Epithelial cell of prostate (primary cell): ENCODE results near the gene MCM9.

ENCODE experiments used
- DNase-seq: peaks from one replicate; pipeline ENCODE4 v3.0.0-alpha.2; 2011; ENCODE audit warnings: low read depth, low spot score
- H3K27ac ChIP-seq: fragments of 450-650 bp; 2 replicates; pipeline ENCODE4 v1.5.1; 2017; ENCODE audit warnings: mild to moderate bottlenecking

Gene MCM9

DNA sequence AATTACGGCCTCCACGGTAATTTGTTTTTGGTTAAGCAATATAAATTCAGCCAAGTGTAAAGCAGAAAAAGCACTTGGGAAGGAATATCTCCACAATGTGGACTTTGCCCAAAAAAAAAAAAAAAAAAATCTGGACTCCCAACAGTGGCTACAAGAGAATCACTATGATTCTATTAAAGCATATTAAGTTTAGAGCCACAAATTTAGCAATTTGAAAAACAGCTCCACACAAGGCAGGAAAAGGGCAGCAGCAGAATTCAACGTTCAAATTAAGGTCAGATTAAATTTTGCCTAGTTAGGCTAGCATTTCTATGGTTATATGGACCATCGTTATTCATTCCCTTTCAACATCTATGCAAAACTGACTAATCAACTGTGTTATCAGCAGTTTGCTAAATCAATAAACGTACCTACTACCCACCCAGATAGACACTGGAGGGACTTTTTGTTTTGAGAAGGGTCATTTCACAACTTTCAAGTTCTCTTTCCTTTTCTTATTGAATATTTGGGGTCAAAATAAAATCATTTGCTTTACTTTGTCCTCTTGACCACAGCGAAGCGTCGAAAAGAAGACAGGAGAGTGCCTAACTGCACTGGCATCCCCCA is 1.0 kb downstream of the MCM9 start:
- no peak for DNase-seq
- H3K27ac ChIP-seq = peak overlapping the region; percentile 74

DNA sequence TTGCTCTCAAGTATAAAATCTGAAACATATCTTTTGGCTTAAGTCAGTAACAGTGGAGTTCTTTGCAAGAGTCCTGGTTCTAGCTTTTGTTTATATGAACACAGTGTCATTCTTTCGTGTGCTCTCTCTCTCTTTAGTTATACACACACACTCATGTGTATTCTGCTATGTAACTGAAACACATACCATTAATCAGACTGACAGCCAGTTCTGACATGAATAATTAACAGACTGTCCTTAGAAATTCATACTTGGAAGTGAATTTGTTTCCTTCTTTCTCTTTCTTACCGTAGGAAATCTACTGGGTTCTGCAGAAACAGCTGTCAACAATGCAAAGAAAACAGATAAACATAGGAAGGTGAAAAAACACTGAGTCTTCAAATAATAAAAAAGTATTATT is 2.5 kb downstream of the MCM9 start:
- DNase-seq = no peak
- no peak overlapping the region for H3K27ac ChIP-seq

DNA sequence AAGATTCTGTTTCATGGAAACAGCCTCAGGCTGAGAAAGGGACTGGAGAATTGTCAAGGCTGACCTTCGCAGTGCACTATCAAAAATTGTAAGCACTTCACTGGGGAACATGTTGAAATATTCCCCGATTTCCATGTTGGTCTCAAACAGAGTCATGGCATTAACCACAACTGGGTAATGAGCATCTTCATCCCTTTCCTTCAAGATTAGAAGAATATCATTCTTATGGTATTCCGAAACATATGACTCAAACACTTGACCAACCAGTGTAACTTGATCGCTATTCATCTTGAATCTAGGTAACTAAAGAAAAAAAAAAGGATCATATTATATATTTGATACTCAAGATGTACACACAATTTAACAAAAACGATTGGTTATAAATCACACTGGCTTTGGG is 3.5 kb downstream of the MCM9 start:
- no peak overlapping the region for H3K27ac ChIP-seq

DNA sequence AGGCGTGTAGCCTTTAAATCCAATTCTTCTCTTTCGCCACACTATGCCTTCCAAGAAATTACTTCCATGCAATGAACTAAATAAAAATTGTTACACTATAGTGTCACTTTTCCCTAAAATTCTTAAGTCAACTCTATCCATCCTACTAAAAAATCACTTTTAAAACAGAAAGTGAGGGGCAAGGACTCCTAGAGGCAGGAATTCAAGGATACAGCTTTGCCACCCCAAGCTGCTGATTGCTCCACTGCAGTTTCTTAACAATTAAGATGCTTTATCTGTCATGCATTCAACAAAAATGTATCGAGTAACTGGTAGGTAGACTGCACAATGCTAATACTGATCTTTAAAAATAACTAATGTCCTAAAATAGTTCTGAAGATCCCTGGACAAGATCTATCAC is 4.3 kb downstream of the MCM9 start:
- H3K27ac ChIP-seq = no peak overlapping the region
- no peak for DNase-seq

More for the DNA sequence above, 3.5 kb downstream of the MCM9 start:
- DNase-seq = no peak

DNA sequence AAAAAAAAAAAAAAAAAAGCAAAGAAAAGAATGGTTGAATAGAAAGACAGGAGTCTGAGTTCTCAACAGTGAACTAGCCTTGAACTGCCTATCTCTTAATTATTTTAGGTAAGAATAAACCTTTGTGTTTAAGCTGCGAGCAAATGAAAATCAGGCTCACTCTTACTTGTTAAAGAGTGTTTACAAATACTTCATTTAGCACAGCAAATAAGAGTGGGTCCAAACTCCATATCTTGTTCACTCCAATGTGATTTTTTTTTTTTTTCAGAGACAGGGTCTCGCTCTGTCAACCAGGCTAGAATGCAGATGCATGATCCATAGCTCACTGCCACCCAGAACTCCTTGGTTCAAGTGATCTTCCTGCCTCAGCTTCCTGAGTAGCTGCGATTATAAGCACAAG is 11.9 kb downstream of the MCM9 start:
- H3K27ac ChIP-seq = no peak overlapping the region
- DNase-seq = no peak

DNA sequence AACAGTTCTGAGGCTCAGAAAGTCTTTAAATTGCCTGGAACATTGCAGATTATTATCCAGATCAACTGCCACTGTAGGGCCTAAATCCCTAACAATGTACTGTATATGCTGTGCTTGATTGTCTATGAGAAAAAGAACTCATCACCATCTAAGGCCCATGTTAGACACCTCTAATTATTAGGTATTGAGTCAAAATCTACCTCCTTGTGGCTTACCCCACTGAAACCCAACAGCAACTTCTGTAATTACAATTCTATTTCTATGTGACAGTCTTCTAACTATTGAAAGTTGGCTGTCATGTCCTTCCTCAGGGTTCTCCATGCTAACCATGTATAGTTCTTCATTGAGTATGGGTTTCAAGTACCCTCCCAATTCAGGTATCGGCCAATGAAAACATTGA is 13.9 kb downstream of the MCM9 start:
- no peak overlapping the region for H3K27ac ChIP-seq
- DNase-seq = no peak

DNA sequence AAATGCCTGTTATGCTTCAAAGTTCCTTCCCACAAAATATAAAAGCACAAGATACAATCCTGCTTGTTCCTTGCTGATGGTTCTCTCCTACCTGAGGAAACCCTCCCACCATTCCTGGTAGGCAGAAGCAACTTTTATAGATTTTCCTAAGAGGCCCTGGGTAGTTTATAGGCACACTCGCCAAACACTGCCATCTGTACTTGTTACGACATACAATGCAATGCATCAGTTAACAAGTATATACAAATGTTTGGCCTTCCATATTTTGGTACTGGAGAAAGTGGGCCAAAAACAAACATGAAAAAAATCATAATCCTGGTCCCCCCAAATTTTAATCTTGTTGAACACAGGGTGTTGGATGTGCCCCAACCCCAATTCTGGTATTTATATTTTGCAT is 16.6 kb downstream of the MCM9 start:
- no peak for DNase-seq
- H3K27ac ChIP-seq = no peak overlapping the region

DNA sequence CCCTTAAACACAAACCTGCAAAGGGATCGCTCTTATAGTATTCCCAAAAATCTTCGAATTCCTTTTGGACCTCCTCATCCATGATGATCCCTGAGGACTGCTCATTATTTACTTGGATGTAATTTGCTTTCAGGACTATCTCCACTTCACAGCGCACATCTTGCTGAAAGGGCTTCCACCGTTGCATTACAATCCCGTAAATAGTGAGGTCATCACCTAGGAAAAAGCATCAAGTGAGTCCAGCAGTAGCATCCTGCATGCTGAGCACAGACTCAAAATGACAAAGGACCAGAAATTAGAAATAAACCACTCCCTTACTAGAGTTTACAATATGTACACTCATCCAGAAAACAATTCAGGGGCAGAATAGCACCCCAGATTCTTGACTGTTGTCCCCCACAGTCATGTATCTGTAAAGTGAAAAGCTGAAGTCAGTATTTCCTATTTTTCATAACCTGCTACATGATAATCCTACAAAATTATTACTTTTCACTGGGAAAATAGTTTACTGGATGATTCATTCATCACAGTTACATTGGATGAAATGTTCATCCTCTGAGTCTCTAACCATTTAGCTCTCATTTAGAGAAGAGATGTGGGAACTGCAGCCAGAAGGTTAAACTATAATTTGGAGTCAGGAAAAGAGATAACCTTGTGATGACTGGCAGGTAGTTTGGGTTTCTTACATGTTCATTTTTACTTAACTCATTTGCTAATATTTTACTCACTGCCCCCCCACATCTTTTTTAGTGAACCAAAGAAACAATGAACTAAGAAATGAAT is 17.2 kb downstream of the MCM9 start:
- no peak for DNase-seq
- H3K27ac ChIP-seq = no peak overlapping the region

DNA sequence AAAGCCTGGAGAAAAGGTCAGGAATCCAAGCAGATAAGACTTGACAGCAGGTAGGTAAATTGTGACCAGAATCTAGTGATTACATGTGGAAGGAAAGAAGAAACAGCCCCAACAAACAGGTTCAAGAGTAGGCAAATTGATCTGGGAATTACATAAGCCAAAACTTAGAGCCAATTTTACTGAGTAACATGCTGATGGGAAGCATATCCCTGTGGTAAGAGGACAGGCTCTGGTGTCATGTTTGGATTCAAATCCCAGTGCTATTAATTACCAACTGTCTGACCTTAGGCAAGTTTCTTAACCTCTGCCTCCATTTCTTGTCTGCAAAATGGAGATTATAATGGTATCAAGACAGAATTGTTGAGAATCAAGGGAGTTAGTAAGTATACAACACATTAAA is 20.4 kb downstream of the MCM9 start:
- no peak for DNase-seq
- no peak overlapping the region for H3K27ac ChIP-seq

DNA sequence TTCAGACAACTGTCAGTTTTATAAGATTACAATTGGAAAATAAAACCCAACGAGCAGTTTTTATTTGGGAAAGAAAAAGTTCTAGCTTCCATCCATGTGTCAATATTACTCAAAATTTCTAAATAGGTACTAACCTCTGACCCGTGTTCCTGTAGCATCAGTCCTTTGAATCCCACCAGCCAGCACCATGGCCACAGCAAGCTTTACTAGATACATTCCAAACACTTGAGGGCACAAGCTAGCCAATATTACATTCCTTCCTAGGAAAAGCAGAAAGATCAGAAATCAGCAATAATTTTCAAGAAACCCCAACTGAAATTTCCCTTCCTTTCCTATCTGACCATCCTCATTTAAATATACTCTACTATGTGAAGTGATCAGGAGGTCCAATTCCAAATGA is 21.8 kb downstream of the MCM9 start:
- H3K27ac ChIP-seq = no peak overlapping the region
- no peak for DNase-seq

DNA sequence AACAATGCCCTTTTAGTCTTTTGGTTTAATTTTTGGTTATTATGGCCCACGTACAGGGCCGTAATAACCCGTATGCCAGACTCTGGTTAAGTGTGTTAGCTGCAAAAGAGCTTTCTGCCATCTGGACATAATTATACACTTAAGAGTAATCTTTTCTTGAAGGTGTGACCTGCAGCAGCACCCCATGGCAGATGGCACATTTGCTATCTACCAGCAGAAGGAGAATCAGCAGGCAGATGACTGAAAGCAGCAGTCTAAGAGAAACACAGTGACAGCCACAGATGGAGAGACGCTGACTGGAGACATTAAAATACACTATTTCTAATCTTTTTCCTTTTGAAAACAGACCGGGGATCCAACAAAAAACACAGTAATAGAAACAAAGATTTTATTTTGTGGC is 22.3 kb downstream of the MCM9 start:
- DNase-seq = no peak
- no peak overlapping the region for H3K27ac ChIP-seq

DNA sequence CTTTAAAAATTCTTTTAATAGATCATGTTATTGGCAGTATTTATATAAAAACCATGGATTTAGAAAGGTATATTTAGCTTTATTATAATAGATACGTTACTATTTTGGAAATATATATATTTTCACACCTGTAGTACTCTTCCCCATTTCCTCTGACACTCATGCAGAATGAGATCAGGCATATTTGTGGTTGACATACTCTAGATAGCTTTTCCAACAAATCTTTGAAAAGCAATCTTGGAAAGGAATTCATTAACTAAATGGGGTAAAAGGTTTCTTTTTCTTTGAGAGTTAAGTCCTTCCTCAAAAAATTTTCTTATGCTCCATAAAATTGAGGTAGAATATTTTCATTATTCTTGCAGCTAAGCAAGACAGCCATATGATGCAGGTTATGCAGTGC is 26.5 kb downstream of the MCM9 start:
- no peak for DNase-seq
- H3K27ac ChIP-seq = no peak overlapping the region

DNA sequence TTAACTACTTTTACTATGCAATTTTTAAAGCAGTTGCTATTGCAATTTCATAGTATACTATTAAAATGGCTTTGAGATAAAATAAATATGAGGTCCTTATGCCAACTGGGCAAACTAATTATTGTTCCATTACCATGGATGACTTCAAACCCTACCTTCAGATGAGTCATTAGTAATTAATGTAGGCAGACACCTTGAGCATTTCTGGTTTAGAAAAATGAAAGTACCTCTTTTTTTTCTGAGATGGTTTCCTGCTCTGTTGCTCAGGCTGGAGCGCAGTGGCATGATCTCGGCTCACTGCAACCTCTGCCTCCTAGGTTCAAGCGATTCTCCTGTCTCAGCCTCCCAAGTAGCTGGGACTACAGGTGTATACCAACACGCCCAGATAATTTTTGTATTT is 29.1 kb downstream of the MCM9 start:
- H3K27ac ChIP-seq = no peak overlapping the region
- DNase-seq = no peak

DNA sequence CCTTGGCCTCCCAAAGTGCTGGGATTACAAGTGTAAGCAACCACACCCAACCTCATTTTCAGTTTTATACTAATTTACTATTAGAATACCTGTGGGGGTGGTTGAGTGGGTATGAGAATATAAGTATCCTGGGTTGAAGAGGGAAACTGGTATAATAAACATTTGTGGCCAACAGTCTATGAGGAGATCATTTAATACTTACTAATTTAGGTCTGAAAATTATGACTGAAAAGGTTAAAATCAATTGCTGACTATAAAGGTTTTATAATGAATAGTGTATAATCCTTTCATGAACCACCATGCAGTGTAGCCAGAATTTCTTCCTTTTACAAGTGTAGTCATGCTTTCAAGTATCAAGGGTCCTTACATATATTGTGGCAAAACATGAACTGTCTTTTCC is 29.9 kb downstream of the MCM9 start:
- no peak for DNase-seq
- H3K27ac ChIP-seq = no peak overlapping the region

DNA sequence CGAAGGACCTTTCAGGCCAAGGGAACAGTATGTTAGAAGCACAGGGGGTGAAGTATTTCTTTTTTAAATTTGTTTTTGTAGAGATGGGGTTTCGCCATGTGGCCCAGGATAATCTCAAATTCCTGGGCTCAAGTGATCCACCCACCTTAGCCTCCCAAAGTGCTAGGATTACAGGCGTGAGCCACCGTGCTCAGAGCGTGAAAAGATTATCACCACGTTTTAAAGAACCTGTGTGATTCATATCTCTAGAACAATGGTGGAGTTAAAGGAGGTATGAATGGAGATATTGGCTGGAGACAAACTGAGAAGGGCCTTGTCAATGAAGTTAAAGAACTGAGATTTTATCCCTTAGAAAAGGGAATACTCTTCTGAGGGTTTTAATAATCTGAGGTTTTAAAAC is 31.3 kb downstream of the MCM9 start:
- H3K27ac ChIP-seq = peak overlapping the region; percentile 72
- DNase-seq = no peak

DNA sequence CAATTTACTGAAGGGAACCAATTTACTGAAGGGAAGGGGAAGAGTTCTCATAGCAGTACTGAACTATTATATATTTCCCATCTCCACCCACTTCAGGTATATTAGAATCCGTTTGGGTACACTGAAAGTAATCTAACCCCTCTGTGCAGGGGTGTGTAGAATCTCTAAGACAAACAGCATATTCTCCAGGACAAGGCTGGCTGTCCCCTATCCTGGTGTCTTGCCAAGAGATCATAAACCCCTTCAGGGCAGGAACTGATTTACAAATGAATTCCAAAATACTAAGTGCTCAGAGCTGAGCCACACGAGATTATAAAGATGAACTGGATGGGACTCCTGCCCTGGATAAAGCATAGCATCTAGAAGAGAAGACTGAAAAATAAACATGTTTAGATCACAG is 31.8 kb downstream of the MCM9 start:
- peak overlapping the region; percentile 72 for H3K27ac ChIP-seq

DNA sequence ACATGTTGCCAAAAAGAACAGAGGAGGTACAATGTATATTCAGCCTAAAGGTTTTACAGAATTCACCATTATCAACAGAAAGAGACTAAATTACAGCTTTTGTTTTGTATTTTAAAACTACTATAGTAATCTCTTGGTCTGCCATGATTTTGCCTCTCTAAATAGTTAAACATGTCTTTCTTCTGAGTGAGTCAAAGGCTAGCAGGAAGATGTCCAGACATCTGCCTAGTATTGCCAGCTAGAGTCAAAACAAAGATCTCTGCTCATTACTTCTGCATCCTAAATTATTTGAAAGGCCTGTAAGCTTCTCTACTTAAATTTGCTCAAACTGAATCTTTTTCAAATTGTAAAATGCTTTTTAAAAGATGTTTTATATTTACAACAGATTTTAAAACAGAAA is 32.2 kb downstream of the MCM9 start:
- peak overlapping the region; percentile 72 for H3K27ac ChIP-seq
- no peak for DNase-seq

More for the DNA sequence above, 31.8 kb downstream of the MCM9 start:
- DNase-seq = no peak

DNA sequence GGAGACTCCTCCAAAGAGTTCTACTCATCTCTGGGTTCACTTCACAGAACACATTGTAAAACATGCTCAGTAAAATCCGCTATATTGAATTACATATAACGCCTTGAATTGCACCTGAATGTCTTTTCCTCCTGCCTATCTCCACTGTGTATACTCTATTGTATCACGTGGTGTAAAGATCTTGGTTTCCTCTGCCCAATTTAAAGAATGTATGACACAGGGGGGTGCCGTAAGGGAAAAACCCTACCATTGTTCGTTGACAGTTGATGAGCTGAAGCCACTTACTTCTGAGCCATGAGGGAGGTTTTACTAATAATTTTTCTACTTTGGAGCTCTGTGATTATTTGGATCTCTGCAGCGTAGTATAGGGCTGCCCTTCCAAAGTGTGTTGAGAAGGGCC is 35.0 kb downstream of the MCM9 start:
- DNase-seq = no peak
- no peak overlapping the region for H3K27ac ChIP-seq

DNA sequence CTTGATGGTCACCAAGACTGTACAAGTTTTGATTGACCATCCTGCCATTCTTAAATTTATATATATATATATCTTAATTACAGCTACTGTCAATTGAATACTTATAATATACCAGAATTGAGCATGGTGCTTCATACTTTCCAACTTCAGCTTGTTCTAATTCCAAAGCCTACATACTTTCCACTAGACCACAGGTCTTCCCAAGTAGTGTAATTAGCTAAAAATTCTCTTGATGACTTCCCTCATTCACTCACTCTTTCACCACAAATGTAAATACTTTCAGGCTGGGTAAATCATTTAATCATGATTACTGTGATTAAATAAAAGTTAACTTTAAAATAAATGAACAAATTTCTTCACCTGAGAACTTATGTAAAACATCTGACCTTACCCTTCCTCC is 37.6 kb downstream of the MCM9 start:
- no peak for DNase-seq
- peak overlapping the region; percentile 92 for H3K27ac ChIP-seq

DNA sequence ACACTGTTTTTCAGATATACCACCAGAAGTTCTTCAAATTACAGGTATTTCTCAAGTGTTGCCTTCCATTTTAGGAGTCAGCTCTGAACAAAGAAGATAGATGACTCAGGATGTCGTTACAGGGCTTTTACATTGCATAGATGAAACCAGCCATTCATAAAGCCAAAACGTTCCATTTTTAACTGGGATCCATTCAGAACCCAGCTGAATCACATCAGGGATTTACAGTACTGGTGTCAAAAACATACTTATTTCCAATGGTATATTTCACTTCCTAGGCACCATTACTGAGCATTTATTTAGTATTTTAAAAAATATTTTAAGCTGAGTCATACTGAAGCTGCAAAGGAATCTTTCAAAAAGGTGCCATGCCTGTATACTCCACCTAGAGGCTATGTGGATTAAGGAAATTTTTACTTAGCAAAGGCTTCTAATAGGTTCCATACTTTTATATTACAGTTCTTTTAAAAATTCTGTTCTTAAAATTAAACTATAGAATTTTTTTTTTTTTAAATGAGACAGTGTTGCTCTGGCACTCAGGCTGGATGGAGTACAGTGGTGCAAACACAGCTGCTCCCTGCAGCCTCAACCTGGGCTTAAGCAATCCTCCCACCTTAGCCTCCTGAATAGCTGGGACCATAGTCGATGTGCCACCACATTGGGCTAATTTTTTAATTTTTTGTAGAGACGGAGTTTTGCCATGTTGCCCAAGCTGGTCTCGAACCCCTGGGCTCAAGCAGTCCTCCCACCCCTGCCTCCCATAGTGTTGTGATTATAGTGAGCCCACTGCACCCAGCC is 38.4 kb downstream of the MCM9 start:
- DNase-seq = peak; percentile 33
- peak overlapping the region; percentile 92 for H3K27ac ChIP-seq

DNA sequence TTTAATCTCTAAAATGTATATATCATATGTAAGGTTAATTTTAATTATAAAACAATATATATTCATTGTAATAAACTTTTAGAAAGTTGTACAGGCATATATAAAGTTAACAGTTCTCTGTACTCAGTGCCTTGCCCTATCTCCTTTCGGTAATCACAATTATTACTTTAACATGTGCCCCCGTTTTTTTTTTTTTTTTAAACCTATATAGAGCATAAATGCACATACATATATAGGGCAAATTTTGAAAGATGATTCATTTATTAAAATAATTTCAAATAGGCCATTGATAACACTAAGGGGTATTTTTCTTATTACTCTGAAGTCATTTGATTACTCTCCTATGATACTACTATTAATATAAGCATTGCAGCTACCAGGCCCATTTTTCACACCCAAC is 39.1 kb downstream of the MCM9 start:
- peak overlapping the region; percentile 92 for H3K27ac ChIP-seq

DNA sequence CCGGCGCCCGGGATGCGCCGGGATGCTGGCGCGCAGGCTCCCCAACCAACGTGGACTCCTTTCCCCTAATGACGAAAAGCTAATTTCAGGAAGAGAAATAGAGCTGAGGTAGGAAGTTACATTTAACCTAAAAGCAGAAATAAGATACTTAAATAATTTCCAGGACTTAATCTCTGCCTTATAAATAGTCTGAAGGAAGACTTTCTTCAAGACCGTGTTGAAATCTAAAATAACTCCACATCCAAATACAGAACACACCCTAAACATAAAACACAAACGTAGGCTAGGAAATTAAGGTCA is 39.7 kb downstream of the MCM9 start:
- DNase-seq = no peak
- H3K27ac ChIP-seq = peak overlapping the region; percentile 92

More for the DNA sequence above, 39.1 kb downstream of the MCM9 start:
- no peak for DNase-seq
